ES-I3 (cell line): ENCODE results near the gene CLEC2D.
"Not testable (repeated sequence)": the region's sequence is repeated elsewhere in the genome, so short reads cannot be mapped to it uniquely, and the experiment has no call there.

ENCODE experiments used
- H3K36me3 ChIP-seq: 2 replicates; pipeline ENCODE4 v1.6.1; 2013; ENCODE audit warnings: mild to moderate bottlenecking, low read length, control low read depth, moderate library complexity; ENCODE audit not compliant: insufficient read depth
- H3K4me1 ChIP-seq: 2 replicates; pipeline ENCODE4 v1.6.1; 2013; ENCODE audit warnings: mild to moderate bottlenecking, control low read depth, low read length; ENCODE audit not compliant: insufficient read depth
- H3K9ac ChIP-seq: 2 replicates; pipeline ENCODE4 v1.6.1; 2013; ENCODE audit warnings: low read depth, mild to moderate bottlenecking, low read length, moderate library complexity
- H3K9me3 ChIP-seq: 2 replicates; pipeline ENCODE4 v1.6.1; 2013; ENCODE audit warnings: mild to moderate bottlenecking, low read length, moderate library complexity; ENCODE audit not compliant: control insufficient read depth, insufficient read depth

Gene CLEC2D

GRCh38 chr12:9699898-9700605, 30.5 kb downstream of the CLEC2D start:
- no peaks in the 10 kb centered on the region for H3K36me3 ChIP-seq
- H3K4me1 ChIP-seq = no peaks in the 10 kb centered on the region
- H3K9ac ChIP-seq = no peak overlapping the region
- peaks cover 13% of the 10 kb centered on the region for H3K9me3 ChIP-seq

GRCh38 chr12:9700606-9700956, 31.1 kb downstream of the CLEC2D start:
- Histone ChIP-seq H3K9me3 (peaks cover 13% of the 10 kb centered on the region), H3K36me3 (no peaks in the 10 kb centered on the region), H3K4me1 (no peaks in the 10 kb centered on the region)

GRCh38 chr12:9701380-9702154, 32.1 kb downstream of the CLEC2D start:
- Histone ChIP-seq H3K4me1 (no peaks in the 10 kb centered on the region), H3K36me3 (no peaks in the 10 kb centered on the region), H3K9me3 (peaks cover 10% of the 10 kb centered on the region), H3K9ac (no peak overlapping the region)

More at GRCh38 chr12:9700606-9700956, 31.1 kb downstream of the CLEC2D start:
- no peak overlapping the region for H3K9ac ChIP-seq

- peaks cover 8% of the 10 kb centered on the region for H3K9me3 ChIP-seq
- H3K9ac ChIP-seq = no peak overlapping the region
- no peaks in the 10 kb centered on the region for H3K4me1 ChIP-seq
- no peaks in the 10 kb centered on the region for H3K36me3 ChIP-seq
Measured at GRCh38 chr12:9702255-9702654, 32.7 kb downstream of the CLEC2D start.

GRCh38 chr12:9704561-9704960, 35.0 kb downstream of the CLEC2D start:
- H3K9me3 ChIP-seq, H3K36me3 ChIP-seq, H3K4me1 ChIP-seq, H3K9ac ChIP-seq: not testable (repeated sequence)

GRCh38 chr12:9706086-9706685, 36.7 kb downstream of the CLEC2D start:
- Histone ChIP-seq H3K36me3 (no peaks in the 10 kb centered on the region), H3K9ac (no peak overlapping the region), H3K9me3 (no peaks in the 10 kb centered on the region; the same call in 1 of the 2 replicates), H3K4me1 (peaks cover 4% of the 10 kb centered on the region; the same call in 1 of the 2 replicates)

GRCh38 chr12:9707356-9707755, 37.8 kb downstream of the CLEC2D start:
- Histone ChIP-seq H3K9ac (no peak overlapping the region), H3K4me1 (peaks cover 6% of the 10 kb centered on the region; the same call in 1 of the 2 replicates), H3K36me3 (no peaks in the 10 kb centered on the region)

GRCh38 chr12:9707864-9708808, 38.6 kb downstream of the CLEC2D start:
- Histone ChIP-seq H3K9me3 (no peaks in the 10 kb centered on the region; the same call in 1 of the 2 replicates), H3K9ac (no peak overlapping the region), H3K36me3 (no peaks in the 10 kb centered on the region), H3K4me1 (peaks cover 6% of the 10 kb centered on the region; the same call in 1 of the 2 replicates)

More at GRCh38 chr12:9707356-9707755, 37.8 kb downstream of the CLEC2D start:
- no peaks in the 10 kb centered on the region; the same call in 1 of the 2 replicates for H3K9me3 ChIP-seq

- H3K4me1 ChIP-seq = peaks cover 6% of the 10 kb centered on the region; the same call in 1 of the 2 replicates
- no peaks in the 10 kb centered on the region for H3K36me3 ChIP-seq
- no peak overlapping the region for H3K9ac ChIP-seq
- H3K9me3 ChIP-seq = no peaks in the 10 kb centered on the region; the same call in 1 of the 2 replicates
Measured at GRCh38 chr12:9708853-9709252, 39.3 kb downstream of the CLEC2D start.

GRCh38 chr12:9710584-9711375, 41.3 kb downstream of the CLEC2D start:
- Histone ChIP-seq H3K4me1 (peaks cover 6% of the 10 kb centered on the region; the same call in 1 of the 2 replicates), H3K9ac (no peak overlapping the region), H3K9me3 (no peaks in the 10 kb centered on the region), H3K36me3 (no peaks in the 10 kb centered on the region)

- peaks cover 6% of the 10 kb centered on the region; the same call in 1 of the 2 replicates for H3K4me1 ChIP-seq
- no peaks in the 10 kb centered on the region for H3K9me3 ChIP-seq
- no peaks in the 10 kb centered on the region for H3K36me3 ChIP-seq
- no peak overlapping the region for H3K9ac ChIP-seq
Measured at GRCh38 chr12:9711664-9712063, 42.2 kb downstream of the CLEC2D start.

- not testable (repeated sequence) for H3K9me3 ChIP-seq, H3K4me1 ChIP-seq, H3K36me3 ChIP-seq, H3K9ac ChIP-seq
Measured at GRCh38 chr12:9713032-9713558, 43.6 kb downstream of the CLEC2D start.
